GM20000 (cell line): ENCODE data around the gene ORM1.

Source experiments
- DNase-seq: peaks from one replicate; pipeline ENCODE4 v3.0.0; 2012; ENCODE audit warnings: low spot score
- TF ChIP-seq, protein P1 (sequence below): IDR thresholded peaks from 2 replicates; pipeline ENCODE4 v1.5.1; 2012; ENCODE audit warnings: mild to moderate bottlenecking, control low read depth; ENCODE audit errors: extremely low read depth, missing control alignments

ORM1 gene

DNA sequence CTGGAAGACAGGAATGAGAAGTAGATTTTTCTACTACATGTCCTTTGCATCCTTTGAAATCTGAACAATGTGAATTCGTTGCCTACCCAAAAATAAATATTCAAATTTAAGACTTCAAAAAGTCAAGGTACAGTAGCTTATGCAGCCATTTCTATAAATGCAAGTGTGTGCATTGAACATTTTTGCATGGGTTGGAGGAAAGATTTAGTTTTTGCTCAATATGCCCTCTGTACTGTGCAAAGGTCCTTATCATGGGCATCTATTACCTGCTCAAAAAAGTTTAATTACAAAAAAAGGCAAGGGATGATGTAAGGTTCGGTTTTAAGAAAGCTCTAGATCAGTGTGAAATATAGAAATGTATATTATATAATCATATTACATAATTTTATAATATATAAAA is 42.3 kb downstream of the ORM1 start:
- DNase-seq, result no peak
- TF ChIP-seq, protein P1, sequence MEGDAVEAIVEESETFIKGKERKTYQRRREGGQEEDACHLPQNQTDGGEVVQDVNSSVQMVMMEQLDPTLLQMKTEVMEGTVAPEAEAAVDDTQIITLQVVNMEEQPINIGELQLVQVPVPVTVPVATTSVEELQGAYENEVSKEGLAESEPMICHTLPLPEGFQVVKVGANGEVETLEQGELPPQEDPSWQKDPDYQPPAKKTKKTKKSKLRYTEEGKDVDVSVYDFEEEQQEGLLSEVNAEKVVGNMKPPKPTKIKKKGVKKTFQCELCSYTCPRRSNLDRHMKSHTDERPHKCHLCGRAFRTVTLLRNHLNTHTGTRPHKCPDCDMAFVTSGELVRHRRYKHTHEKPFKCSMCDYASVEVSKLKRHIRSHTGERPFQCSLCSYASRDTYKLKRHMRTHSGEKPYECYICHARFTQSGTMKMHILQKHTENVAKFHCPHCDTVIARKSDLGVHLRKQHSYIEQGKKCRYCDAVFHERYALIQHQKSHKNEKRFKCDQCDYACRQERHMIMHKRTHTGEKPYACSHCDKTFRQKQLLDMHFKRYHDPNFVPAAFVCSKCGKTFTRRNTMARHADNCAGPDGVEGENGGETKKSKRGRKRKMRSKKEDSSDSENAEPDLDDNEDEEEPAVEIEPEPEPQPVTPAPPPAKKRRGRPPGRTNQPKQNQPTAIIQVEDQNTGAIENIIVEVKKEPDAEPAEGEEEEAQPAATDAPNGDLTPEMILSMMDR, result no peak

DNA sequence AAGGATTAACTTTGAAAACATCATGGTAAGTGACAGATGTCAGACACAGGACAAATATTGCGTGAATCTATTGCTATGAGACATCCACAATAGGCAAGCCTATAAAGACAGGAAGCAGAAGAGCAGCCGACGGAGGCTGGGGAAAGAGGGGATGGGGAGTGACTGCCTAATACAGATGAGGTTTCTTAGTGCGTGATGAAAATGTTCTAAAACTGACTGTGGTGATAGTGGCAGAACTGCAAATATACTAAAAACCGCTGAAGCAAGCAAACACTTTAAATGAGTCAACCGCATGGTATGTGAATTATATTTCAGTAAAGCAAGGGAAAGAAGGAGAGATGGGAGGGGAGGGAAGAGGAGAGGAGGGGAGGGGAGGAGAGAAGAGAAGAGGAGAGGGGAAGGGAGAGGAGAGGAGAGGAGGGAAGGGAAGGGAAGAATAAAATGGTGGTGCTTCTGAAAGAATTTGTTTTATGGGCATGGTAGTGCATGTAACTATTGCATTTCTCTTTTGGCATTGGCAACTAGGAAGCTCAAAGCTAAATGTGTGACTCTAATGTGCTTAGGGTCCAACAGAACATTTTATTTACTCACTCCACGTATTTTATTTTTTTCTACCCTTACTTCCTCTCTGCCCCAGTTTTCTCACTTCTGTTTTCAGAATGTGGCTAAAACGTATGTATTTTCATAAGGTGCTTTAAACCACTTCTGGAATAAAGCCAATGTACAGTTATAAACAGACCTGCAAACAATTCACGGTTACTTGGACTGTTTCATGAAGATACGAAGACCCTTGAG is 43.6 kb downstream of the ORM1 start:
- TF ChIP-seq, protein P1, result no peak
- peak; percentile 54 for DNase-seq

DNA sequence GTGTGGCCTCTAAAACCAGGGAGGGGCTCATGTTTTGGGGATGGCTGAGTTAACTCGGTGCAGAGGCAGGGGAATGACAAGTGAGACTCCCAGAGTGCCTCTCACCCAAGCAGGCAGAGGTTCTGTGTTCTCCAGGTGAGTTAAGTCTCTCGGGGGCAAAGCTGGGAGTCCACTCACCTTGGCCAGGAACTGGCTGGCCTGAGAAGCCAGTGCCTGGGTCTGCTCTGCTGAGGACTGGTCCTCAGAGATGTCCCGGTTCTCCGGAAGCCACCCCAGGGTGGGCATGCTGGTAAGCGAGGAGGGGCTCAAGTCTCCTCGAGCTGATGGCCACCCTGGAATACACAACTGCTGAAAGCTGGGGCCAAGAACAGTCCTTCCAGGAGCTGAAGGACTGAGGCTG is 44.5 kb downstream of the ORM1 start:
- TF ChIP-seq, protein P1, result no peak

DNA sequence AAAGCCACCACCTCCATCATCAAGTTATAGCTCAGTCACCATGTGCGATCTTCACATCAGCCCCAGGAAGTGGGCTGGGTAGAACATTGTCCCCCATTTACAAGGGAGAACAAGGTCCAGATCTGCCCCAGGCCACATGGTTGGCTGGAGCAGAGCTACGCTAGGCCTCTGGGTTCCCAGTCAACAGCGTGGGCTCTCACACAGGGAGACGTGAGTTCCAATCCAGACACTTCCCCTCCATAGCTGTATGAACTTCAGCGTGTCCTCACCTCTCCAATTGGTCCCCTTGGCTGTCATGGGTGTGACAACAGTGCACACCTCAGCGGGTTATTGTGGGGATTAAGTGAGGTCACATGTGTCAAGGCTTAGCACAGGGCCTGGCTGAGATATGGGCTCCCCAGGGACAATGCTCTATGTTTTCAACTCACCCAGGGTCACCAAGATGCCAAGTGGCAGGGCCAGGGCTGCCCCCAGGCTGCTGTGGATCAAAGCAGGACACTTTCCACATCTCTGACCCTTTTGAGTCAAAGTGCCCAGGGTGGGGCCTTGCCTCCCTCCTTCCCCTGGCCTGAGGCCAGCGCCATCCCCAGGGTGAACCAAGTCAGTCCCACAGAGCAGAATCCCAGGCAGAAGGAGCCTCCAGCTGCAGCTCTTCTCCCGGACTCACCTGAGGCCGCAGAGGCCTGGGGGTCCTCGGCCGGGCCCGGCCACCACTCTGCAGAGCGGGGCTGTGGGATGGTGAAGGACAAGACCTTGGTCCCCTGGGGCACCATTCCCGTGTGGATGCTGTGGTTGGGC is 45.1 kb downstream of the ORM1 start:
- DNase-seq, result no peak

More for the DNA sequence above, 44.5 kb downstream of the ORM1 start:
- no peak for DNase-seq

DNA sequence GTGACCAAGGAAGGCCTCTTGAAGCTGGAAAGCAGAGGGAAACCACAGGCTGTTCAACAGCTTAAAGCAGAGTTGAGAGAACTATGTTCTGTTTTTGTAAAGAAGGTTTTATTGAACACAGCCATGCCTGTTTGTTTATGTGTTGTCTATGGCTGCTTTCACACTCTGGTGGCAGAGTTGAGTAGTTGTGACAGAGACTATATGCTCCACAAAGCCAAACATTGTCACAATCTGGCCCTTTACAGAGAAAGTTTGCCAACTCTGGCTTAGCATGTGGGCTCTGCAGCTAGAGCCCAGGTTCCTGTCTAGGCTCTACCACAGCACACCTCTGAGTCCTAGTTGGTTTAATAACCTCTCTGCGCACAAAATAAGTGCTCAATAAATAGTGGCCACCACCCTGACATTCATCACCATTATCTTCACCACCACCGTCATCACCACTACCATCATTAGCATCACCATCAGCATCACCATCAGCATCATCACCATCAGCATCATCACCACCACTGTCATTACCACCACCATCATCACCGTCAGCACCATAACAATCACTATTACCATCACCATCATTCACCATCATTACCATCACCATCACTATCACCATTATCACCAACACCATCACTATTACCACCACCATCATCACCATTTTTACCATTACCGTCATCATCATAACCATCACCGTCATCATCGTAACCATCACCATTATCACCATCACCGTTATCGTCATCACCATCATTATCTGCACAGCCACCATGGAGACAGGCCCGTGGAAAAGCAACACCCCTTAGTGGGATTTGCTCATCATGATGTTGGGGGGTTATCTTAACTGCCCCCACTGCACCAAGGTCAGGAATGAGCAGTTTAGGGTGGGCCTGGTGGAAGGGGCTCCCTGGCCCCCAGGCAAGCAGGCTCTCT is 46.6 kb downstream of the ORM1 start:
- no peak for DNase-seq
- TF ChIP-seq, protein P1, result no peak

More for the DNA sequence above, 45.1 kb downstream of the ORM1 start:
- TF ChIP-seq, protein P1, result no peak

DNA sequence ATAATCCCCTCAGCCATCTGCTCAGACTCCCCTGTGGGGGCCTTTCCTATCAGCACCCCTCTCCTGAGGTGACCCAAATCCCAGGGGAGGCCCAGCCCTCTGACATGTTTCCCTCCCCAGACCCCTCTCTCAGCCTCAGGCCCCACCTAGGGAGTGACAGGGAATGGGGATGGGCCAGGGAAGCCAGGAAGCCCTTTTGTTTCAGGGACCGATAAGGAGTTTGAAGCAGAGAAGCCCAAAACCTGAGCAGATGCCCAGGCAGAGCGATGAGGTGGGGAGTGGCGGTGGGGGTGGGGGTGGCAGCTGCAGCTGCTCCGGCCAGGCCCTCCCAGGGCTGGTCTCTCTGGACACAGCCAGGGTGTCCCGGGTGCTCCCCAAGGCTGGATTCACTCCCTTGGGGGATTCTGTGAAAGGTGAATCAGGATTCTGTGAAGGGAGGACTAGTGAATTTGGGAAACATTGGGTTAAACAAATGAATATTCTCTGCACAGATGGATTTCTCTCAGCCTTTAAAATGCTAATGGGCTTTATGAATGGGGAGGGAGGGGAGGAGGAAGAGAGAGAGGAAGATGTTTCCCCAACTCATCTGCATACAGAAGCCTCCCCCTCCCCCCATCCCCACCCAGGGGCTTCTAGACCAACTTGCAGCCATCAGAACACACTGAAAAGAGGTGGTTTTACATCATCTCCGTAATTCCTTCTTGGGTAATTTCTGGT is 47.5 kb downstream of the ORM1 start:
- DNase-seq, result no peak
- TF ChIP-seq, protein P1, result no peak
